OCI-LY7 (cell line): ENCODE results near the gene ACP5. TPM values are rescaled to one million over a fixed set of nuclear protein-coding genes. Genes with fewer than 3 reads are reported as not detected.

ENCODE experiments used
- BruUV-seq: library from RNA; stranded (reverse); fragments of 400-500 nt; replicated peaks from 2 replicates; lab custom pipeline; 2021; lab: Mats Ljungman, UMichigan
- CTCF ChIA-PET: fragments of 300-600 bp; sonication (Branson Sonifier 250); formaldehyde crosslinking; loops from one replicate; lab custom pipeline; 2022; ENCODE audit warnings: antibody characterized with exemption; ENCODE audit not compliant: unreplicated experiment; lab: Charles Lee
- POLR2A ChIA-PET: fragments of 300-600 bp; sonication (Branson Sonifier 250); formaldehyde crosslinking; loops from one replicate; lab custom pipeline; 2022; ENCODE audit warnings: antibody characterized with exemption; lab: Charles Lee
- DNase-seq: peaks from one replicate; pipeline ENCODE4 v3.0.0-alpha.2; 2015; ENCODE audit warnings: low spot score
- H2AFZ ChIP-seq: fragments of 200-600 bp; sonication (generic), shearing (Covaris generic); 2 replicates; pipeline ENCODE4 v1.6.1; 2014; ENCODE audit warnings: mild to moderate bottlenecking, antibody characterized with exemption, low read length, moderate library complexity
- H3K27ac ChIP-seq: fragments of 200-600 bp; sonication (generic); 2 replicates; pipeline ENCODE4 v1.5.1; 2014; ENCODE audit warnings: mixed run types, low read depth, mild to moderate bottlenecking, moderate library complexity, low read length, inconsistent platforms; ENCODE audit not compliant: poor library complexity, severe bottlenecking
- H3K36me3 ChIP-seq: fragments of 200-600 bp; sonication (generic); 2 replicates; pipeline ENCODE4 v1.6.1; 2014; ENCODE audit warnings: mild to moderate bottlenecking, antibody characterized with exemption, low read length, moderate library complexity, mixed read lengths; ENCODE audit not compliant: insufficient read depth
- H3K4me1 ChIP-seq: fragments of 200-600 bp; sonication (generic); 2 replicates; pipeline ENCODE4 v1.5.1; 2014; ENCODE audit warnings: mild to moderate bottlenecking, low read length; ENCODE audit not compliant: insufficient read depth, poor library complexity, severe bottlenecking
- H3K4me2 ChIP-seq: fragments of 200-600 bp; sonication (generic); 2 replicates; pipeline ENCODE4 v1.6.1; 2014; ENCODE audit warnings: mild to moderate bottlenecking, low read length
- H3K4me3 ChIP-seq: fragments of 200-600 bp; sonication (generic); 2 replicates; pipeline ENCODE4 v1.5.1; 2014; ENCODE audit warnings: mild to moderate bottlenecking, low read depth, low read length; ENCODE audit not compliant: poor library complexity, severe bottlenecking
- H3K79me2 ChIP-seq: fragments of 200-600 bp; sonication (generic); 2 replicates; pipeline ENCODE4 v1.6.1; 2016; ENCODE audit warnings: low read depth, mild to moderate bottlenecking, low read length, moderate library complexity, mixed read lengths; ENCODE audit not compliant: insufficient read depth
- H3K9me2 ChIP-seq: fragments of 200-600 bp; sonication (generic); 2 replicates; pipeline ENCODE4 v1.6.1; 2016; ENCODE audit warnings: mild to moderate bottlenecking, low read length, mixed read lengths; ENCODE audit not compliant: insufficient read depth
- H3K9me3 ChIP-seq: fragments of 200-600 bp; sonication (generic); 2 replicates; pipeline ENCODE4 v1.6.1; 2014; ENCODE audit warnings: mild to moderate bottlenecking, mixed run types, low read length, mixed read lengths
- H4K20me1 ChIP-seq: fragments of 200-600 bp; sonication (generic); 2 replicates; pipeline ENCODE4 v1.6.1; 2014; ENCODE audit warnings: mild to moderate bottlenecking, antibody characterized with exemption, low read length, moderate library complexity, mixed read lengths; ENCODE audit not compliant: insufficient read depth
- CTCF ChIP-seq: fragments of 200-600 bp; sonication (generic); conservative IDR thresholded peaks from 2 replicates; pipeline ENCODE4 v1.5.1; 2014; ENCODE audit warnings: mild to moderate bottlenecking, antibody characterized with exemption, low read length, moderate library complexity, mixed read lengths
- EZH2phosphoT487 ChIP-seq: fragments of 200-600 bp; sonication (generic); IDR thresholded peaks from 2 replicates; pipeline ENCODE4 v1.6.1; 2018; ENCODE audit warnings: low read depth, borderline replicate concordance, mild to moderate bottlenecking, mixed run types, antibody characterized with exemption, low read length, moderate library complexity, mixed read lengths
- intact Hi-C: fragments of 100-400 bp; cut with micrococcal nuclease; formaldehyde crosslinking; loops from one replicate; pipeline ENCODE4 v1.10.0; 2022; ENCODE audit not compliant: unreplicated experiment
- total RNA-seq, 2 experiments: library from RNA; depleted of rRNA in 1 of 2; stranded (reverse); fragments of >200 nt in 1 of 2; shearing (Covaris generic) in 1 of 2; gene quantifications; 2 replicates each; pipeline ENCODE4 v1.2.3, GENCODE V29; 2014 to 2022

ACP5 gene
- total RNA-seq, 2 experiments from 2014 or later: 16.3 to 21.6 TPM

GRCh38 chr19:11587302-11587974, 10.0 kb upstream of the ACP5 start:
- Histone ChIP-seq H3K4me2 (peak overlapping the region; percentile 7; the same call in 1 of the 2 replicates), H3K9me2 (no peaks in the 10 kb centered on the region), H3K9me3 (no peaks in the 10 kb centered on the region), H2AFZ (no peak overlapping the region), H3K4me1 (peaks cover 27% of the 10 kb centered on the region), H3K27ac (peak overlapping the region; percentile 7), H3K4me3 (no peak overlapping the region), H3K36me3 (no peaks in the 10 kb centered on the region), H3K79me2 (no peaks in the 10 kb centered on the region), H4K20me1 (no peaks in the 10 kb centered on the region)
- peak; percentile 88 for TF ChIP-seq CTCF
- TF ChIP-seq EZH2phosphoT487: no peak
- ChIA-PET POLR2A (no interaction called here), CTCF (interaction anchor here (0.6 kb wide), 1 partner anchor 28 kb away, joined by 3 read pairs; the partner anchor contains the start of gene ELOF1)
- DNase-seq: peak; percentile 91
- intact Hi-C loops: loop anchor here (1.0 to 5.0 kb wide), 4 partner anchors 27 to 91 kb away; no protein-coding TSS in a partner anchor
- no TSS peak for BruUV-seq

GRCh38 chr19:11586331-11586730, 8.9 kb upstream of the ACP5 start:
- no peak overlapping the region for H3K4me3 ChIP-seq
- no peak overlapping the region for H3K4me2 ChIP-seq
- no peak overlapping the region for H2AFZ ChIP-seq
- no TSS peak for BruUV-seq
- ChIA-PET CTCF (interaction anchor here (0.9 kb wide), 1 partner anchor 28 kb away, joined by 3 read pairs; the partner anchor contains the start of gene ELOF1), POLR2A (no interaction called here)
- no peaks in the 10 kb centered on the region for H3K9me2 ChIP-seq
- no peaks in the 10 kb centered on the region for H3K36me3 ChIP-seq
- no peak for DNase-seq
- H3K79me2 ChIP-seq: no peaks in the 10 kb centered on the region
- H4K20me1 ChIP-seq: no peaks in the 10 kb centered on the region
- H3K4me1 ChIP-seq: peaks cover 38% of the 10 kb centered on the region
- no peak overlapping the region for H3K27ac ChIP-seq
- no peaks in the 10 kb centered on the region for H3K9me3 ChIP-seq
- intact Hi-C loops: loop anchor here (2.0 to 5.0 kb wide), 2 partner anchors 34 to 50 kb away; no protein-coding TSS in a partner anchor
- TF ChIP-seq CTCF (no peak), EZH2phosphoT487 (no peak)

- H3K9me3 ChIP-seq: no peaks in the 10 kb centered on the region
- intact Hi-C loops: no loop called here
- no TSS peak for BruUV-seq
- peaks cover 70% of the 10 kb centered on the region for H3K4me1 ChIP-seq
- H2AFZ ChIP-seq: peak overlapping the region; percentile 29; the same call in 1 of the 2 replicates
- no peaks in the 10 kb centered on the region; the same call in 1 of the 2 replicates for H3K79me2 ChIP-seq
- peak overlapping the region; percentile 56 for H3K4me2 ChIP-seq
- H3K36me3 ChIP-seq: no peaks in the 10 kb centered on the region
- ChIA-PET POLR2A (interaction anchor here (0.6 to 2.5 kb wide), 3 partner anchors 11 to 450 kb away, joined by 4 to 8 read pairs (median 4); no protein-coding TSS in a partner anchor), CTCF (no interaction called here)
- no peaks in the 10 kb centered on the region for H3K9me2 ChIP-seq
- peak; percentile 92 for DNase-seq
- H3K4me3 ChIP-seq: peak overlapping the region; percentile 46
- peak overlapping the region; percentile 88 for H3K27ac ChIP-seq
- TF ChIP-seq EZH2phosphoT487 (no peak), CTCF (no peak)
- no peaks in the 10 kb centered on the region for H4K20me1 ChIP-seq
These were observed 4.3 kb upstream of the ACP5 start for GRCh38 chr19:11581740-11582139.
